H9 (cell line): ENCODE measurements around the gene HABP4. TPM values are rescaled to one million over a fixed set of nuclear protein-coding genes. Genes with fewer than 3 reads are reported as not detected.

ENCODE experiments used
- DNase-seq: peaks from one replicate; pipeline ENCODE4 v3.0.0-alpha.2; 2017
- H2AFZ ChIP-seq: one replicate; pipeline ENCODE4 v1.6.1; 2013; ENCODE audit warnings: mild to moderate bottlenecking, low read length, control low read depth, moderate library complexity
- H2AK5ac ChIP-seq: 2 replicates; pipeline ENCODE4 v1.6.1; 2013; ENCODE audit warnings: low read length, control low read depth, mixed read lengths; ENCODE audit not compliant: insufficient read length
- H2BK120ac ChIP-seq: one replicate; pipeline ENCODE4 v1.6.1; 2013; ENCODE audit warnings: low read depth, mild to moderate bottlenecking, low read length, control low read depth, inconsistent platforms; ENCODE audit not compliant: poor library complexity, severe bottlenecking
- H2BK12ac ChIP-seq: 2 replicates; pipeline ENCODE4 v1.6.1; 2013; ENCODE audit warnings: low read length, control low read depth, mixed read lengths, low read depth; ENCODE audit not compliant: insufficient read length
- H2BK15ac ChIP-seq: 2 replicates; pipeline ENCODE4 v1.6.1; 2013; ENCODE audit warnings: low read depth, low read length, control low read depth
- H2BK20ac ChIP-seq: one replicate; pipeline ENCODE4 v1.6.1; 2013; ENCODE audit warnings: low read depth, mild to moderate bottlenecking, low read length, control low read depth, inconsistent platforms; ENCODE audit not compliant: poor library complexity, severe bottlenecking
- H2BK5ac ChIP-seq: 2 replicates; pipeline ENCODE4 v1.6.1; 2013; ENCODE audit warnings: low read length, control low read depth, mixed read lengths; ENCODE audit not compliant: insufficient read length
- H3K14ac ChIP-seq: 2 replicates; pipeline ENCODE4 v1.6.1; 2013; ENCODE audit warnings: low read length, control low read depth; ENCODE audit not compliant: insufficient read depth
- H3K18ac ChIP-seq: 2 replicates; pipeline ENCODE4 v1.6.1; 2013; ENCODE audit warnings: low read depth, mild to moderate bottlenecking, mixed read lengths, low read length, control low read depth; ENCODE audit not compliant: insufficient read length
- H3K23ac ChIP-seq: 2 replicates; pipeline ENCODE4 v1.6.1; 2013; ENCODE audit warnings: low read length, control low read depth, mixed read lengths, low read depth; ENCODE audit not compliant: insufficient read length
- H3K23me2 ChIP-seq: 2 replicates; pipeline ENCODE4 v1.6.1; 2013; ENCODE audit warnings: low read depth, mild to moderate bottlenecking, mixed read lengths, low read length, control low read depth; ENCODE audit not compliant: insufficient read length, poor library complexity, severe bottlenecking
- H3K27ac ChIP-seq: 2 replicates; pipeline ENCODE4 v1.5.1; 2013; ENCODE audit warnings: low read length, control low read depth, mixed read lengths, low read depth; ENCODE audit not compliant: insufficient read length
- H3K27me3 ChIP-seq: 2 replicates; pipeline ENCODE4 v1.6.1; 2013; ENCODE audit warnings: low read length, control low read depth, inconsistent platforms; ENCODE audit not compliant: insufficient read depth
- H3K4ac ChIP-seq: 2 replicates; pipeline ENCODE4 v1.6.1; 2013; ENCODE audit warnings: low read depth, mild to moderate bottlenecking, control low read depth, inconsistent platforms, low read length, moderate library complexity
- H3K4me1 ChIP-seq: 2 replicates; pipeline ENCODE4 v1.6.1; 2013; ENCODE audit warnings: low read length, control low read depth, inconsistent platforms; ENCODE audit not compliant: insufficient read depth
- H3K4me2 ChIP-seq: 2 replicates; pipeline ENCODE4 v1.6.1; 2013; ENCODE audit warnings: low read length, control low read depth, mixed read lengths; ENCODE audit not compliant: insufficient read length, insufficient read depth
- H3K56ac ChIP-seq: 2 replicates; pipeline ENCODE4 v1.6.1; 2013; ENCODE audit warnings: low read depth, mild to moderate bottlenecking, mixed read lengths, low read length, control low read depth; ENCODE audit not compliant: insufficient read length
- H3K79me1 ChIP-seq: 2 replicates; pipeline ENCODE4 v1.6.1; 2013; ENCODE audit warnings: low read depth, mild to moderate bottlenecking, moderate library complexity, low read length, control low read depth, inconsistent platforms; ENCODE audit not compliant: insufficient read depth, poor library complexity, severe bottlenecking
- H3K79me2 ChIP-seq: 2 replicates; pipeline ENCODE4 v1.6.1; 2013; ENCODE audit warnings: low read length, control low read depth, inconsistent platforms; ENCODE audit not compliant: insufficient read depth
- H3K9ac ChIP-seq: 2 replicates; pipeline ENCODE4 v1.6.1; 2013; ENCODE audit warnings: low read length, control low read depth, mixed read lengths; ENCODE audit not compliant: insufficient read length; ENCODE audit errors: extremely low read depth
- H3K9me3 ChIP-seq: one replicate; pipeline ENCODE4 v1.6.1; 2013; ENCODE audit warnings: low read depth, low read length, inconsistent platforms; ENCODE audit not compliant: control insufficient read depth
- H3T11ph ChIP-seq: one replicate; pipeline ENCODE4 v1.6.1; 2013; ENCODE audit warnings: mild to moderate bottlenecking, low read length, control low read depth, inconsistent platforms
- H4K20me1 ChIP-seq: one replicate; pipeline ENCODE4 v1.6.1; 2013; ENCODE audit not compliant: control insufficient read depth, insufficient read length, insufficient read depth
- H4K5ac ChIP-seq: 2 replicates; pipeline ENCODE4 v1.6.1; 2013; ENCODE audit warnings: low read depth, mild to moderate bottlenecking, mixed read lengths, low read length, control low read depth; ENCODE audit not compliant: insufficient read length
- H4K8ac ChIP-seq: replicated peaks from 2 replicates; pipeline ENCODE4 v1.6.1; 2013; ENCODE audit warnings: low read length, control low read depth, mixed read lengths, low read depth; ENCODE audit not compliant: insufficient read length
- H4K91ac ChIP-seq: 2 replicates; pipeline ENCODE4 v1.6.1; 2013; ENCODE audit warnings: low read depth, mild to moderate bottlenecking, moderate library complexity, mixed read lengths, low read length, control low read depth; ENCODE audit not compliant: insufficient read length
- H3K27ac Mint-ChIP-seq, 3 experiments: 2 replicates in 2 of 3; 3 replicates in 1 of 3; pipeline ENCODE4 v1.8.0; 2020 to 2021; ENCODE audit warnings: mixed read lengths in 3 of 3, mild to moderate bottlenecking in 1 of 3, moderate library complexity in 1 of 3
- H3K27me3 Mint-ChIP-seq: 2 replicates; pipeline ENCODE4 v1.8.0; 2021; ENCODE audit warnings: low read depth, mild to moderate bottlenecking, moderate library complexity, mixed read lengths
- H3K36me3 Mint-ChIP-seq, 3 experiments: 2 replicates in 2 of 3; 3 replicates in 1 of 3; pipeline ENCODE4 v1.8.0; 2020 to 2021; ENCODE audit warnings: low read depth in 3 of 3, mixed read lengths in 3 of 3; ENCODE audit not compliant: insufficient read depth in 1 of 3
- H3K4me1 Mint-ChIP-seq, 2 experiments: 2 replicates each; pipeline ENCODE4 v1.8.0; 2020; ENCODE audit warnings: mixed read lengths in 2 of 2
- H3K4me3 Mint-ChIP-seq, 2 experiments: 2 replicates in 1 of 2; 3 replicates in 1 of 2; pipeline ENCODE4 v1.8.0; 2020 to 2021; ENCODE audit warnings: mild to moderate bottlenecking in 2 of 2, mixed read lengths in 2 of 2, moderate library complexity in 1 of 2
- H3K9me3 Mint-ChIP-seq, 2 experiments: 2 replicates in 1 of 2; 3 replicates in 1 of 2; pipeline ENCODE4 v1.8.0; 2020; ENCODE audit warnings: mild to moderate bottlenecking in 2 of 2, mixed read lengths in 2 of 2, moderate library complexity in 1 of 2
- WGBS: extraction: QIAGEN DNeasy Blood & Tissue Kit; methylation state at CpG from one replicate; pipeline ENCODE4 v1.1.7; 2013; ENCODE audit warnings: missing lambda C conversion rate, low lambda C conversion rate, mixed read lengths; ENCODE audit not compliant: insufficient read length; ENCODE audit errors: extremely low coverage; 5-methylcytosine and 5-hydroxymethylcytosine counted together
- total RNA-seq: library from RNA; stranded (reverse); gene quantifications from 2 replicates; pipeline ENCODE4 v1.2.1, GENCODE V29; 2021
- TF ChIP-seq, protein P1 (sequence below): fragments of 200-600 bp; sonication (generic); conservative IDR thresholded peaks from 3 replicates; pipeline ENCODE4 v1.8.0; 2021; ENCODE audit warnings: antibody characterized with exemption, mild to moderate bottlenecking

Gene HABP4
- total RNA-seq, 1 experiment from 2014 or later: 7.5 TPM

DNA sequence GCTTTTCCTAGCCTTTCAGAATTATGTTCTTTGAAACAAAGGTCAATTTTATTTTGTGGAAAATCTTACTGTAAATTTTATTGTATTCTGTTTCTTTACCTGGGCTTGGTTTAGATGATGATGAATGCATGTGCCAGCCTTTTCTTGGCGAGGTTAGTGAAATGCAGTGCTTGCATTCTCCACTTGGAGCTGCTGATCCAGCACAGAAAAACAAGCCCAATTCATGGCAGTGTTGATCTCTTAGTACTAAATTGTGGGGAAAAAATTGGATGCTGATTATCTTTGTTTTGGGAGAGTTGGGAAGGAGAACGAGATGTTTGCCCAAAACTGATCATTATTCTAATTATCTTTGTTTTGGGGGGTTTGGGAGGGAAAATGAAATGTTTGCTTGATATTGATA, 3.7 kb downstream of the HABP4 start:
- Histone ChIP-seq H3K4me2 (no peak overlapping the region), H3K27me3 (peaks cover 2% of the 10 kb centered on the region; the same call in 1 of the 2 replicates), H2AK5ac (no peak overlapping the region), H4K8ac (no peak overlapping the region), H3T11ph (no peak overlapping the region), H3K23me2 (peaks cover 6% of the 10 kb centered on the region), H3K18ac (no peak overlapping the region), H2BK120ac (no peak overlapping the region), H2BK15ac (no peak overlapping the region), H3K56ac (no peak overlapping the region), H2AFZ (no peak overlapping the region), H3K79me1 (no peaks in the 10 kb centered on the region), H3K4ac (no peak overlapping the region), H3K79me2 (no peaks in the 10 kb centered on the region), H2BK5ac (no peak overlapping the region), H4K5ac (no peak overlapping the region), H3K14ac (no peak overlapping the region), H4K20me1 (no peaks in the 10 kb centered on the region), H3K4me1 (no peaks in the 10 kb centered on the region), H2BK20ac (no peak overlapping the region), H3K23ac (no peak overlapping the region), H3K9ac (no peak overlapping the region), H2BK12ac (no peak overlapping the region), H3K27ac (no peak overlapping the region), H4K91ac (no peak overlapping the region), H3K9me3 (no peaks in the 10 kb centered on the region)
- DNase-seq: no peak
- Mint-ChIP-seq H3K9me3 (no peaks in the 10 kb centered on the region), H3K4me1 (peaks cover 10 to 12% of the 10 kb centered on the region in 2 experiments), H3K4me3 (no peak overlapping the region), H3K36me3 (peaks cover 0 to 4% (median 0%) of the 10 kb centered on the region in 3 experiments; a peak in 1 of 7 replicates), H3K27ac (peak overlapping the region in 1 of 3 experiments; percentile 8; a peak in 1 of 7 replicates), H3K27me3 (peaks cover 17% of the 10 kb centered on the region)
- WGBS: no CpG with 5 or more reads among the region's 2 CpGs
- TF ChIP-seq, protein P1, sequence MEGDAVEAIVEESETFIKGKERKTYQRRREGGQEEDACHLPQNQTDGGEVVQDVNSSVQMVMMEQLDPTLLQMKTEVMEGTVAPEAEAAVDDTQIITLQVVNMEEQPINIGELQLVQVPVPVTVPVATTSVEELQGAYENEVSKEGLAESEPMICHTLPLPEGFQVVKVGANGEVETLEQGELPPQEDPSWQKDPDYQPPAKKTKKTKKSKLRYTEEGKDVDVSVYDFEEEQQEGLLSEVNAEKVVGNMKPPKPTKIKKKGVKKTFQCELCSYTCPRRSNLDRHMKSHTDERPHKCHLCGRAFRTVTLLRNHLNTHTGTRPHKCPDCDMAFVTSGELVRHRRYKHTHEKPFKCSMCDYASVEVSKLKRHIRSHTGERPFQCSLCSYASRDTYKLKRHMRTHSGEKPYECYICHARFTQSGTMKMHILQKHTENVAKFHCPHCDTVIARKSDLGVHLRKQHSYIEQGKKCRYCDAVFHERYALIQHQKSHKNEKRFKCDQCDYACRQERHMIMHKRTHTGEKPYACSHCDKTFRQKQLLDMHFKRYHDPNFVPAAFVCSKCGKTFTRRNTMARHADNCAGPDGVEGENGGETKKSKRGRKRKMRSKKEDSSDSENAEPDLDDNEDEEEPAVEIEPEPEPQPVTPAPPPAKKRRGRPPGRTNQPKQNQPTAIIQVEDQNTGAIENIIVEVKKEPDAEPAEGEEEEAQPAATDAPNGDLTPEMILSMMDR: peak; percentile 56
